Measurements from ENCODE around the gene RFLNA.

DNA sequence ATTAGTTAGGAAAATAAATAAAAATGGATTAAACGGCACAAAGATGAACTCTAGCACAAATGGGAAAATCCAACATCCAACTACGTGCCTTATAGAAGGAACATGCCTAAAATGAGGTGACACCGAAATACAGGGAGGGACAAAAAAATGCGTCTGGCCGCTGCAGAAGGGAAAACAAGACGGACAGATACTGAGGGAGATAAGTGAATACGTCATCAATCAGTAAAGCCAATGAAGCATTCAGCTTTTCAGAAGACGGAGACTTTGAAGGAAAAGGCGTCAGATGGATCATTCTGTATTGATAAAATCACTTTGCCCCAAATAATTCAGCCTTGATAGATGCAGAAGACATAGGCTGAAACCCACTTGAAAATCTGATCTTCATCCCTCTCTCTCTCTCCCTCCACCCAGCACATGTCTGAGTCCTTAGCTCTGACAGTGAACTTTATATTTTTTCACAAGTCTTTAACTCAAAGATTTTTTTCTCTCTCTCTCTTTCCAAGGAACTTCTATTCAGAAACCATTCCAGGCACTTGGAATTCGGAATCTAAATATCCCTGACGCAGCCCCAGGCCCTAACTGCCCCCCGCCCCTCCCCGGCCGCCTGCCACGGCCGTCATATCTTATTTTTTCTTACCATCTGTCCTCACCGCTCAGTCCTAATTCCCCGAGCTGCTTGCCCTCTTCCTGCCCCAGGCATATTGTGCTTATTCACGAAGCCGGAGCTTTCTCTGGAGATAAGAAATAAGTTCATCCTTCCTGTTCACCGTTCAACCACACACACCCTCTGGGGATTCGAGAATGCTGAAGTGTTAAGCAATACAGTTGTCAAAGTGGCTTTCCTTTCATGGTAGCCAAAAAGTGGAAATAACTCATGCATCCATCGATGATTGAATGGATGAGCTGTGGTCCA is 35.5 kb upstream of the RFLNA start:
- TF ChIP-seq, protein P1, sequence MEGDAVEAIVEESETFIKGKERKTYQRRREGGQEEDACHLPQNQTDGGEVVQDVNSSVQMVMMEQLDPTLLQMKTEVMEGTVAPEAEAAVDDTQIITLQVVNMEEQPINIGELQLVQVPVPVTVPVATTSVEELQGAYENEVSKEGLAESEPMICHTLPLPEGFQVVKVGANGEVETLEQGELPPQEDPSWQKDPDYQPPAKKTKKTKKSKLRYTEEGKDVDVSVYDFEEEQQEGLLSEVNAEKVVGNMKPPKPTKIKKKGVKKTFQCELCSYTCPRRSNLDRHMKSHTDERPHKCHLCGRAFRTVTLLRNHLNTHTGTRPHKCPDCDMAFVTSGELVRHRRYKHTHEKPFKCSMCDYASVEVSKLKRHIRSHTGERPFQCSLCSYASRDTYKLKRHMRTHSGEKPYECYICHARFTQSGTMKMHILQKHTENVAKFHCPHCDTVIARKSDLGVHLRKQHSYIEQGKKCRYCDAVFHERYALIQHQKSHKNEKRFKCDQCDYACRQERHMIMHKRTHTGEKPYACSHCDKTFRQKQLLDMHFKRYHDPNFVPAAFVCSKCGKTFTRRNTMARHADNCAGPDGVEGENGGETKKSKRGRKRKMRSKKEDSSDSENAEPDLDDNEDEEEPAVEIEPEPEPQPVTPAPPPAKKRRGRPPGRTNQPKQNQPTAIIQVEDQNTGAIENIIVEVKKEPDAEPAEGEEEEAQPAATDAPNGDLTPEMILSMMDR (IDR thresholded peaks at IDR 0.05; ENCODE audit: low read length): no peak
- TF ChIP-seq EZH2 (IDR thresholded peaks at IDR 0.05; ENCODE audit: borderline replicate concordance, low read length): no peak
